Heart right ventricle (tissue), 16 donors: ENCODE data around the gene SH2D2A. TPM values are rescaled to one million over a fixed set of nuclear protein-coding genes. Genes with fewer than 3 reads are reported as not detected.

Source experiments
- ATAC-seq, 8 donors: fragments of 200-7000 bp; cut with Tn5 transposase; one replicate each; pipeline ENCODE4 v1.9.1; 2020; ENCODE audit warnings: mild to moderate bottlenecking in 8 of 8, moderate library complexity in 8 of 8, moderate number of reproducible peaks in 1 of 8
- DNase-seq, 2 donors: peaks; one replicate each; pipeline ENCODE4 v3.0.0-alpha.2; 2020
- H3K27ac ChIP-seq, 10 donors: fragments of 200-600 bp; sonication (generic) in 2 of 10; one replicate each; pipeline versions ENCODE4 v1.5.0 to v1.8.0; 2020 to 2022; ENCODE audit warnings: mild to moderate bottlenecking in 3 of 10
- H3K27me3 ChIP-seq, 7 donors: fragments of 200-600 bp; one replicate each; pipeline ENCODE4 v1.8.0; 2021 to 2022; ENCODE audit warnings: mild to moderate bottlenecking in 2 of 7
- H3K36me3 ChIP-seq, 9 donors: fragments of 200-600 bp; sonication (generic) in 1 of 9; one replicate each; pipeline versions ENCODE4 v1.5.0 to v1.8.0; 2020 to 2022; ENCODE audit warnings: mild to moderate bottlenecking in 2 of 9
- H3K4me1 ChIP-seq, 9 donors: fragments of 200-600 bp; sonication (generic) in 1 of 9; one replicate each; pipeline versions ENCODE4 v1.5.0 to v1.8.0; 2020 to 2022; ENCODE audit warnings: mild to moderate bottlenecking in 4 of 9
- H3K4me3 ChIP-seq, 10 donors: fragments of 200-600 bp; sonication (generic) in 2 of 10; one replicate each; pipeline versions ENCODE4 v1.5.0 to v1.8.0; 2020 to 2022; ENCODE audit warnings: mild to moderate bottlenecking in 7 of 10, moderate library complexity in 2 of 10
- H3K9me3 ChIP-seq, 11 donors: fragments of 200-600 bp in 10 of 11; sonication (generic) in 2 of 11; one replicate each; pipeline versions ENCODE4 v1.5.0 to v1.8.0; 2013 to 2022; ENCODE audit warnings: mild to moderate bottlenecking in 2 of 11, control low read depth in 1 of 11, moderate library complexity in 1 of 11
- CTCF ChIP-seq, 9 donors: fragments of 200-600 bp; sonication (generic) in 2 of 9; IDR thresholded peaks; one replicate each; pipeline versions ENCODE4 v1.5.0 to v1.8.0; 2021 to 2022; ENCODE audit warnings: antibody characterized with exemption in 9 of 9, mild to moderate bottlenecking in 5 of 9, moderate library complexity in 1 of 9
- WGBS, 2 donors: extraction: QIAGEN DNeasy Blood & Tissue Kit; methylation state at CpG; one replicate each; pipeline ENCODE4 v1.1.7; 2013; ENCODE audit warnings: inconsistent platforms in 1 of 2; 5-methylcytosine and 5-hydroxymethylcytosine counted together
- intact Hi-C, 10 donors: fragments of 100-400 bp; cut with DNase I; formaldehyde crosslinking; loops; one replicate each; pipeline versions ENCODE4 v1.11.1 to v1.14.2; 2022
- polyA plus RNA-seq, 2 donors: library from polyadenylated mRNA; stranded (reverse); fragments of 200-250 nt; gene quantifications; one replicate each; pipeline ENCODE4 v1.2.3, GENCODE V29; 2013
- total RNA-seq, 10 donors: library from RNA; stranded (reverse); fragmentation: NEBNext Ultra II Directional in 3 of 10; extraction: Animal tissue kit (Norgen Biotek cat#: 25700) in 3 of 10; gene quantifications; one replicate each; pipeline versions ENCODE4 v1.2.1 to v1.2.4, GENCODE V29; 2021 to 2023
- donor health status: Arrhythmogenic right ventricular cardiomyopathy.
- donor health status: ischemic (EF 13 %, LVEDD 7.1; RV severe dilation, severe dysfunction).
- donor health status: healthy with polysubstance abuse.
- donor health status: DM: no; HTN: yes; CAD: no.
- donor health status: DM: no; HTN: no; CAD: no.
- donor health status: ischemic (EF 25% LVEDD 6.9; RV normal size, moderate dysfunction).
- donor health status: ischemic (EF 25% LVEDD 5.7; RV mildly dilated, moderate dysfunction).
- donor health status: healthy.
- donor health status: DM: yes; HTN: yes; CAD: no.
- donor health status: Ischemic cardiomyopathy.
- donor health status: ischemic (EF 35%, LVEDD 5.7; RV mildly dilated, moderate dysfunction).
- donor health status: nonischemic (EF 11% LVEDD 7.7; RV severe dilation, severe dysfunction).
- donor health status: DM: yes; HTN: yes; CAD: no.
- donor health status: PGD.
- donor health status: ischemic (EF 29% LVEDD 5.4; RV normal size, mild dysfunction).
- donor health status: nonischemic (EF 23%, LVEDD 6.1; RV moderate dilation, normal function).

Gene SH2D2A
- total and polyA plus RNA-seq, 12 donors = 0.50 to 4.4 (median 0.81) TPM; not detected in 1

- ATAC-seq (peak; percentile 66 to 85 (median 76)), DNase-seq (peak in 1 of 2 donors; percentile 61)
- peaks cover 8 to 82% (median 60%) of the 10 kb centered on the region in 7 donors for H3K27me3 ChIP-seq
- peak; percentile 66 to 94 (median 88) for TF ChIP-seq CTCF (IDR thresholded peaks at IDR 0.05)
- peak overlapping the region in 9 of 10 donors; percentile 6 to 51 (median 43) for H3K4me3 ChIP-seq
- H3K36me3 ChIP-seq = no peaks in the 10 kb centered on the region
- 1% methylated on average over 35 of the region's 35 CpGs for WGBS, 2 donors
- no peak overlapping the region for H3K27ac ChIP-seq
- intact Hi-C loops = loop anchor here in 6 of 10 donors (1.0 to 10.0 kb wide), 6 partner anchors 21 to 175 kb away; no protein-coding TSS in a partner anchor
- peaks cover 3 to 36% (median 33%) of the 10 kb centered on the region in 9 donors for H3K4me1 ChIP-seq
- H3K9me3 ChIP-seq = no peaks in the 10 kb centered on the region
Observed at GRCh38 chr1:156860113-156860627, 43.5 kb upstream of the SH2D2A start.

DNA sequence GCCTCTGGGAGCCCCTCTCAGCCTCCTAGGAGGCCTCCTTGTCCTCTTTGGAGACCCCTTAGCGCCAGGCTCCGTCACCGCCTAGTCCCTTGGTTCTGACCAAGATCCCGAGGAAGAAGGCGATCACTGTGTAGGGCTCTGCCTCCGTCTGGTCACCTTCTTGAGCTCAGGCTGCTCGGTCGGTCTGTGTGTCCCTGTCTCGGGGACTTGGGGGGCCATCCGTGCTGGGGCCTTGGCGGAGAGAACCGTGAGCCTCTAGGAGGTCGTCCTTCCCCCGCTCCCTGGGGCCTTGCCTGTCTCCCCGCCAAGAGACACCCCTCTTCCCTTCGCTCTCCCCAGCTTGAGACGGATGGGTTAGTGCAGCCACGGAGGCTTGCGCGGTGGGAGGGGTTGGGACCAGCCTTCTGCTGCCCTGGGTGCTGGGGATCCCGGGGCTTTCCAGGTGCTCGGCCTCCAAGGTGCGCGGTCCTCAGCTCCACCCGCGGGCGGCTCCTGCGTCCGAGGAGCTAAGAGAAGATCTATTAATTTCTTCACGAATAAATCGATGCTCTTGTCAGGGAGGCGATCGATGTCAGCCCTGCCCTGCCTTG is 43.0 kb upstream of the SH2D2A start:
- Histone ChIP-seq H3K27ac (peak overlapping the region in 1 of 10 donors; percentile 34), H3K4me1 (peaks cover 3 to 36% (median 33%) of the 10 kb centered on the region in 9 donors), H3K27me3 (peaks cover 8 to 77% (median 55%) of the 10 kb centered on the region in 7 donors), H3K4me3 (peak overlapping the region in 9 of 10 donors; percentile 6 to 51 (median 43)), H3K36me3 (no peaks in the 10 kb centered on the region), H3K9me3 (no peaks in the 10 kb centered on the region)
- ATAC-seq (peak; percentile 32 to 64 (median 52)), DNase-seq (peak in 1 of 2 donors; percentile 18)
- no peak for TF ChIP-seq CTCF (IDR thresholded peaks at IDR 0.05)
- intact Hi-C loops = loop anchor here in 9 of 10 donors (1.0 to 10.0 kb wide), 9 partner anchors 20 to 175 kb away; partner anchors contain the start of genes ISG20L2 (in 2 of the 9), METTL25B (in 2 of the 9) and SH2D2A (in 1 of the 9)
- 1% methylated on average over 33 of the region's 33 CpGs for WGBS, 2 donors

DNA sequence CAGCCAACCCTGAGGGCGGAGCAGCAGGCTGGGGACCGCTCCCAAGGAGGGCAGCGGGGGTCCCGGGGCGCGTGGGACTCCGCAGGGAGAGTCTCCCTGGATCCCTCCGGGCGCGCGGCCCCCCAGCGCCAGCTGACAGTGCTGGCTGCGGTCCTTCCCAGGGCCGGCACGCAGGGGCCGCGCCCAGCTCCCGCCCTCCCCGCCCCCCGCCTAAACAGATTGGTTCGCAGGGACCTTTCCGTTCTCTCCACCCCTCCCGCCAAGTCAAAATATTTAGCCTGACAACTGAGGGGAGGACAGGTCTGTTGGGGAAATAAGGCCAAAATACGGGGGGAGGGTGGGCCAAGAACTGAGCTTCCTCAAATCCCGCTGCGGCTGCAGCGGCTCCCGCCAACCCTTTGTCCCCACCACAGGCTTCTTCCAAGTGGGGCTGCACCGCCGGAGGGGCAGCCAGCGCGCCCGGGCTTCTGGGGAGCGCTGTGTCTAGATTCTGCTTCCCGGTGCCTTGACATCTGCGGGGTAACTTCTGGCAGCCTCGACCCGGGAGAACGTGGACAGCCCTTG is 42.4 kb upstream of the SH2D2A start, which contains the start of gene INSRR:
Gene INSRR, minus strand, starts transcription at position 159 of the 564 bp plus-strand sequence. CDS start 496 bp downstream, outside the sequence.
- TF ChIP-seq CTCF (IDR thresholded peaks at IDR 0.05) = no peak
- ATAC-seq (peak; percentile 12 to 49 (median 28)), DNase-seq (peak; percentile 16 to 40)
- Histone ChIP-seq H3K4me3 (peak within 1 kb of the TSS; percentile 6 to 51 (median 42)), H3K9me3 (no peaks in the 10 kb centered on the region), H3K36me3 (no peaks in the 10 kb centered on the region), H3K27ac (peak within 1 kb of the TSS in 2 of 10 donors; percentile 37 to 43), H3K4me1 (peaks cover 3 to 36% (median 33%) of the 10 kb centered on the region in 9 donors), H3K27me3 (peaks cover 8 to 73% (median 54%) of the 10 kb centered on the region in 7 donors)
- WGBS, 2 donors = 0 to 4% methylated on average over 36 to 39 of the region's 39 CpGs
- intact Hi-C loops = loop anchor here in 6 of 10 donors (5.0 to 10.0 kb wide), 5 partner anchors 42 to 164 kb away; partner anchors contain the start of genes ISG20L2 (in 2 of the 6), METTL25B (in 2 of the 6) and SH2D2A (in 1 of the 6)

- whole genome bisulfite sequencing, 2 donors = 7 to 9% methylated on average over 5 of the region's 5 CpGs
- H3K9me3 ChIP-seq = no peaks in the 10 kb centered on the region
- peak overlapping the region; percentile 6 to 51 (median 42) for H3K4me3 ChIP-seq
- no peak for TF ChIP-seq CTCF (IDR thresholded peaks at IDR 0.05)
- H3K4me1 ChIP-seq = peaks cover 3 to 36% (median 33%) of the 10 kb centered on the region in 9 donors
- ATAC-seq (peak in 5 of 8 donors; percentile 2 to 68 (median 57)), DNase-seq (peak; percentile 25 to 56)
- H3K27me3 ChIP-seq = peaks cover 8 to 68% (median 53%) of the 10 kb centered on the region in 7 donors
- H3K27ac ChIP-seq = peak overlapping the region in 2 of 10 donors; percentile 37 to 43
- intact Hi-C loops = loop anchor here in 6 of 10 donors (5.0 to 10.0 kb wide), 5 partner anchors 41 to 164 kb away; partner anchors contain the start of genes ISG20L2 (in 2 of the 6), METTL25B (in 2 of the 6) and SH2D2A (in 1 of the 6)
- no peaks in the 10 kb centered on the region for H3K36me3 ChIP-seq
Observed at GRCh38 chr1:156858555-156858956, 41.9 kb upstream of the SH2D2A start.
